Measurements from ENCODE around the gene JAKMIP2. TPM values are rescaled to one million over a fixed set of nuclear protein-coding genes. Genes with fewer than 3 reads are reported as not detected.

Gene JAKMIP2
- total and polyA plus RNA-seq, 5 donors from 2014 or later: 0.26 to 5.0 (median 2.4) TPM

GRCh38 chr5:147613359-147613758, 169.2 kb downstream of the JAKMIP2 start:
- Histone ChIP-seq H3K27ac (ENCODE audit: insufficient read depth, low read length, poor library complexity, severe bottlenecking) (no peak overlapping the region), H3K4me3 (ENCODE audit: low read depth, low read length) (no peak overlapping the region), H3K4me1 (ENCODE audit: control insufficient read depth, insufficient read depth, low read length, poor library complexity, severe bottlenecking) (no peaks in the 10 kb centered on the region), H3K27me3 (ENCODE audit: control insufficient read depth, insufficient read depth, low read length) (no peaks in the 10 kb centered on the region), H3K36me3 (ENCODE audit: control insufficient read depth, insufficient read depth, low read length) (peaks cover 3% of the 10 kb centered on the region), H3K9me3 (ENCODE audit: control insufficient read depth in 2 of 2, low read length in 2 of 2) (no peaks in the 10 kb centered on the region)
- Mint-ChIP-seq H3K27ac (no peak overlapping the region), H3K9me3 (peaks cover 0 to 16% (median 2%) of the 10 kb centered on the region in 7 donors), H3K27me3 (no peaks in the 10 kb centered on the region), H3K4me3 (no peak overlapping the region), H3K36me3 (no peaks in the 10 kb centered on the region), H3K4me1 (no peaks in the 10 kb centered on the region)
- ATAC-seq (ENCODE audit: low read depth in 2 of 2): no peak
- DNase-seq: no peak

- Mint-ChIP-seq H3K9me3 (peaks cover 0 to 16% (median 2%) of the 10 kb centered on the region in 7 donors), H3K4me3 (no peak overlapping the region), H3K27me3 (no peaks in the 10 kb centered on the region), H3K27ac (no peak overlapping the region), H3K36me3 (no peaks in the 10 kb centered on the region), H3K4me1 (no peaks in the 10 kb centered on the region)
- Histone ChIP-seq H3K36me3 (ENCODE audit: control insufficient read depth, insufficient read depth, low read length) (peaks cover 3% of the 10 kb centered on the region), H3K27me3 (ENCODE audit: control insufficient read depth, insufficient read depth, low read length) (no peaks in the 10 kb centered on the region), H3K4me3 (ENCODE audit: low read depth, low read length) (no peak overlapping the region), H3K4me1 (ENCODE audit: control insufficient read depth, insufficient read depth, low read length, poor library complexity, severe bottlenecking) (no peaks in the 10 kb centered on the region), H3K27ac (ENCODE audit: insufficient read depth, low read length, poor library complexity, severe bottlenecking) (no peak overlapping the region), H3K9me3 (ENCODE audit: control insufficient read depth in 2 of 2, low read length in 2 of 2) (no peaks in the 10 kb centered on the region)
- DNase-seq: no peak
- no peak for ATAC-seq (ENCODE audit: low read depth in 2 of 2)
Measured at GRCh38 chr5:147611483-147611882, 171.0 kb downstream of the JAKMIP2 start.

- Mint-ChIP-seq H3K27me3 (no peaks in the 10 kb centered on the region), H3K4me1 (no peaks in the 10 kb centered on the region), H3K27ac (no peak overlapping the region), H3K9me3 (peaks cover 0 to 16% (median 2%) of the 10 kb centered on the region in 7 donors), H3K36me3 (no peaks in the 10 kb centered on the region), H3K4me3 (no peak overlapping the region)
- no peak for DNase-seq
- Histone ChIP-seq H3K36me3 (ENCODE audit: control insufficient read depth, insufficient read depth, low read length) (peaks cover 3% of the 10 kb centered on the region), H3K27me3 (ENCODE audit: control insufficient read depth, insufficient read depth, low read length) (no peaks in the 10 kb centered on the region), H3K27ac (ENCODE audit: insufficient read depth, low read length, poor library complexity, severe bottlenecking) (no peak overlapping the region), H3K4me1 (ENCODE audit: control insufficient read depth, insufficient read depth, low read length, poor library complexity, severe bottlenecking) (no peaks in the 10 kb centered on the region), H3K9me3 (ENCODE audit: control insufficient read depth in 2 of 2, low read length in 2 of 2) (no peaks in the 10 kb centered on the region), H3K4me3 (ENCODE audit: low read depth, low read length) (no peak overlapping the region)
- ATAC-seq (ENCODE audit: low read depth in 2 of 2): no peak
Measured at GRCh38 chr5:147610798-147611197, 171.7 kb downstream of the JAKMIP2 start.

- Mint-ChIP-seq H3K4me3 (no peak overlapping the region), H3K4me1 (no peaks in the 10 kb centered on the region), H3K27ac (no peak overlapping the region), H3K27me3 (no peaks in the 10 kb centered on the region), H3K9me3 (peaks cover 0 to 4% (median 0%) of the 10 kb centered on the region in 7 donors), H3K36me3 (no peaks in the 10 kb centered on the region)
- Histone ChIP-seq H3K27me3 (ENCODE audit: control insufficient read depth, insufficient read depth, low read length) (no peaks in the 10 kb centered on the region), H3K4me1 (ENCODE audit: control insufficient read depth, insufficient read depth, low read length, poor library complexity, severe bottlenecking) (no peaks in the 10 kb centered on the region), H3K27ac (ENCODE audit: insufficient read depth, low read length, poor library complexity, severe bottlenecking) (no peak overlapping the region), H3K36me3 (ENCODE audit: control insufficient read depth, insufficient read depth, low read length) (no peaks in the 10 kb centered on the region), H3K4me3 (ENCODE audit: low read depth, low read length) (no peak overlapping the region), H3K9me3 (ENCODE audit: control insufficient read depth in 2 of 2, low read length in 2 of 2) (no peaks in the 10 kb centered on the region)
- DNase-seq (no peak), ATAC-seq (ENCODE audit: low read depth in 2 of 2) (no peak)
Measured at GRCh38 chr5:147601652-147602051, 180.9 kb downstream of the JAKMIP2 start.

DNA sequence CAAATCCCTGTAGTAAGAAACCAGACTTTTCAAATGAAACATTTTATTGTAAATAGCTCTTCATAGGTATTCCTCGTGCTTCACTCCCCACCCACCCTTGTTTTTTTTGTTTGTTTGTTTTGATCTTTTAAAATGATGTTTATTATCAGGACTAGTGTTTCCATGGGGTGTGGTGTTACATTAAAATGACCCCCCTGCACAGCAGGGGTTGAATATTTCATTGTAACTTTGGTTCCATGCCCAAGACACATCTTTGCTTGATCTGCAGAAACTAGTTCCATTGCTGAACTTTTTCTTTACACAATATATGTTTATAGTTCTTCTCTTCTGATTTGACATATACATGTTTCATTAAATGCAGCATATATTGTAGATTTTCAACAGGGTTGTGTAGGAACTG, 191.4 kb downstream of the JAKMIP2 start:
- no peak overlapping the region for H3K27ac ChIP-seq (ENCODE audit: insufficient read depth, low read length, poor library complexity, severe bottlenecking)
- H3K27me3 ChIP-seq (ENCODE audit: control insufficient read depth, insufficient read depth, low read length): no peaks in the 10 kb centered on the region
- H3K4me1 ChIP-seq (ENCODE audit: control insufficient read depth, insufficient read depth, low read length, poor library complexity, severe bottlenecking): no peaks in the 10 kb centered on the region
- no peak overlapping the region for H3K4me3 ChIP-seq (ENCODE audit: low read depth, low read length)
- no peak overlapping the region for H3K4me3 Mint-ChIP-seq
- no peaks in the 10 kb centered on the region for H3K27me3 Mint-ChIP-seq
- H3K36me3 Mint-ChIP-seq: no peaks in the 10 kb centered on the region
- peaks cover 0 to 4% (median 0%) of the 10 kb centered on the region in 7 donors for H3K9me3 Mint-ChIP-seq
- no peak overlapping the region for H3K27ac Mint-ChIP-seq
- no peaks in the 10 kb centered on the region for H3K9me3 ChIP-seq (ENCODE audit: control insufficient read depth in 2 of 2, low read length in 2 of 2)
- H3K4me1 Mint-ChIP-seq: no peaks in the 10 kb centered on the region
- ATAC-seq (ENCODE audit: low read depth in 2 of 2) (no peak), DNase-seq (no peak)
- H3K36me3 ChIP-seq (ENCODE audit: control insufficient read depth, insufficient read depth, low read length): peaks cover 2% of the 10 kb centered on the region

- Mint-ChIP-seq H3K4me1 (no peaks in the 10 kb centered on the region), H3K9me3 (peaks cover 0 to 4% (median 0%) of the 10 kb centered on the region in 7 donors), H3K4me3 (no peak overlapping the region), H3K27me3 (no peaks in the 10 kb centered on the region), H3K27ac (no peak overlapping the region), H3K36me3 (no peaks in the 10 kb centered on the region)
- DNase-seq (no peak), ATAC-seq (ENCODE audit: low read depth in 2 of 2) (no peak)
- Histone ChIP-seq H3K27ac (ENCODE audit: insufficient read depth, low read length, poor library complexity, severe bottlenecking) (no peak overlapping the region), H3K9me3 (ENCODE audit: control insufficient read depth in 2 of 2, low read length in 2 of 2) (no peaks in the 10 kb centered on the region), H3K4me1 (ENCODE audit: control insufficient read depth, insufficient read depth, low read length, poor library complexity, severe bottlenecking) (no peaks in the 10 kb centered on the region), H3K27me3 (ENCODE audit: control insufficient read depth, insufficient read depth, low read length) (no peaks in the 10 kb centered on the region), H3K4me3 (ENCODE audit: low read depth, low read length) (no peak overlapping the region), H3K36me3 (ENCODE audit: control insufficient read depth, insufficient read depth, low read length) (peaks cover 2% of the 10 kb centered on the region)
Measured at GRCh38 chr5:147590096-147590495, 192.4 kb downstream of the JAKMIP2 start.

DNA sequence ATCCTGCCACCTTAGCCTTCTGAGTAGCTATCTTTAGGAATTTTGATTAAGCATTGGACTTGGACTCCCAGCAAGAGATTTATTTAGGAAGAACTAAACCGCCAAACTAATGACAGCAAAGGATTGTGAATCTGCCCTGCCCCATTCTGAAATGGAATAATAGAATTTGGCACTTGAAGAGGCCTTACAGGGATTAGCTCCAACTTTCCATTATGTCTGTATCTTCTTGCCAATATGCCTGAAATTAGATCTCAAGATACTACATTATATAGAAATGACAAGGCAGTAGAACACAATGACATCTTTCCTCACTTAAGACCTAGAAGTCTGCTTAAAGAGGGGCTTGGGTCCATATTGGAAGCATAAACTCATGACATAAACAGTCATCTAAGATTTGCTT, 195.7 kb downstream of the JAKMIP2 start:
- Mint-ChIP-seq H3K4me3 (no peak overlapping the region), H3K4me1 (no peaks in the 10 kb centered on the region), H3K27me3 (no peaks in the 10 kb centered on the region), H3K27ac (no peak overlapping the region), H3K9me3 (peaks cover 0 to 5% (median 2%) of the 10 kb centered on the region in 7 donors), H3K36me3 (no peaks in the 10 kb centered on the region)
- H3K9me3 ChIP-seq (ENCODE audit: control insufficient read depth in 2 of 2, low read length in 2 of 2): no peaks in the 10 kb centered on the region
- no peak overlapping the region for H3K4me3 ChIP-seq (ENCODE audit: low read depth, low read length)
- no peak for DNase-seq
- H3K36me3 ChIP-seq (ENCODE audit: control insufficient read depth, insufficient read depth, low read length): no peaks in the 10 kb centered on the region
- H3K27ac ChIP-seq (ENCODE audit: insufficient read depth, low read length, poor library complexity, severe bottlenecking): no peak overlapping the region
- no peak for ATAC-seq (ENCODE audit: low read depth in 2 of 2)
- H3K27me3 ChIP-seq (ENCODE audit: control insufficient read depth, insufficient read depth, low read length): no peaks in the 10 kb centered on the region
- no peaks in the 10 kb centered on the region for H3K4me1 ChIP-seq (ENCODE audit: control insufficient read depth, insufficient read depth, low read length, poor library complexity, severe bottlenecking)

GRCh38 chr5:147586221-147586620, 196.3 kb downstream of the JAKMIP2 start:
- Histone ChIP-seq H3K27me3 (ENCODE audit: control insufficient read depth, insufficient read depth, low read length) (no peaks in the 10 kb centered on the region), H3K4me3 (ENCODE audit: low read depth, low read length) (no peak overlapping the region), H3K36me3 (ENCODE audit: control insufficient read depth, insufficient read depth, low read length) (no peaks in the 10 kb centered on the region), H3K9me3 (ENCODE audit: control insufficient read depth in 2 of 2, low read length in 2 of 2) (no peaks in the 10 kb centered on the region), H3K27ac (ENCODE audit: insufficient read depth, low read length, poor library complexity, severe bottlenecking) (no peak overlapping the region), H3K4me1 (ENCODE audit: control insufficient read depth, insufficient read depth, low read length, poor library complexity, severe bottlenecking) (no peaks in the 10 kb centered on the region)
- no peaks in the 10 kb centered on the region for H3K27me3 Mint-ChIP-seq
- peaks cover 0 to 5% (median 2%) of the 10 kb centered on the region in 7 donors for H3K9me3 Mint-ChIP-seq
- ATAC-seq (ENCODE audit: low read depth in 2 of 2): no peak
- no peak overlapping the region for H3K27ac Mint-ChIP-seq
- DNase-seq: no peak
- H3K4me1 Mint-ChIP-seq: no peaks in the 10 kb centered on the region
- H3K36me3 Mint-ChIP-seq: no peaks in the 10 kb centered on the region
- no peak overlapping the region for H3K4me3 Mint-ChIP-seq
